C4-2B (cell line): ENCODE data around the gene OR52E2.

ENCODE experiments used
- ZFX ChIP-seq: fragments of 450-650 bp; IDR thresholded peaks from 2 replicates; pipeline ENCODE4 v1.6.1; 2017
- TF ChIP-seq, protein P1 (sequence below): fragments of 450-650 bp; conservative IDR thresholded peaks from 2 replicates; pipeline ENCODE4 v1.5.1; 2017; ENCODE audit warnings: mild to moderate bottlenecking

DNA sequence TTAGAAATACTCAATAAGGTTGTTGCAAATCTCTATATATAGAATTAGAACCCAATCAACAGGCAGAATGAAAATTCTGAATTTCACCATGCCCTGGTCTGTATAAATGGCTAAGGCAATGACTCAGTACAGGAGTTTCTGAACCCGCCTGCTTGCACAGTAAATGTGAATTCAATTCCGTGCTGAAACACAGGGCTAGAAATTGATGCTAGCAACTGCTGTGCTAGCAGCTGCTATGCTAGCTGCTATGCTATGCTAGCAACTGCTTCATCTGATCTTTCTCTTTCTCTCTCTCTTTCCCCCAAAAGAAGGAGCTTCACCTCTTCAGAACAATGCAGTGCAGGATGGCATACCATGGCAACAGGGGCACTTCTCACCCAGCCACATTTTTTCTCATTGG, 22.8 kb downstream of the OR52E2 start:
- TF ChIP-seq, protein P1, sequence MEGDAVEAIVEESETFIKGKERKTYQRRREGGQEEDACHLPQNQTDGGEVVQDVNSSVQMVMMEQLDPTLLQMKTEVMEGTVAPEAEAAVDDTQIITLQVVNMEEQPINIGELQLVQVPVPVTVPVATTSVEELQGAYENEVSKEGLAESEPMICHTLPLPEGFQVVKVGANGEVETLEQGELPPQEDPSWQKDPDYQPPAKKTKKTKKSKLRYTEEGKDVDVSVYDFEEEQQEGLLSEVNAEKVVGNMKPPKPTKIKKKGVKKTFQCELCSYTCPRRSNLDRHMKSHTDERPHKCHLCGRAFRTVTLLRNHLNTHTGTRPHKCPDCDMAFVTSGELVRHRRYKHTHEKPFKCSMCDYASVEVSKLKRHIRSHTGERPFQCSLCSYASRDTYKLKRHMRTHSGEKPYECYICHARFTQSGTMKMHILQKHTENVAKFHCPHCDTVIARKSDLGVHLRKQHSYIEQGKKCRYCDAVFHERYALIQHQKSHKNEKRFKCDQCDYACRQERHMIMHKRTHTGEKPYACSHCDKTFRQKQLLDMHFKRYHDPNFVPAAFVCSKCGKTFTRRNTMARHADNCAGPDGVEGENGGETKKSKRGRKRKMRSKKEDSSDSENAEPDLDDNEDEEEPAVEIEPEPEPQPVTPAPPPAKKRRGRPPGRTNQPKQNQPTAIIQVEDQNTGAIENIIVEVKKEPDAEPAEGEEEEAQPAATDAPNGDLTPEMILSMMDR: no peak
- no peak for TF ChIP-seq ZFX
